ENCODE data around the gene SIN3A. TPM values are rescaled to one million over a fixed set of nuclear protein-coding genes. Genes with fewer than 3 reads are reported as not detected.

Gene SIN3A
- total RNA-seq, 1 experiment from 2014 or later = 91.8 TPM

DNA sequence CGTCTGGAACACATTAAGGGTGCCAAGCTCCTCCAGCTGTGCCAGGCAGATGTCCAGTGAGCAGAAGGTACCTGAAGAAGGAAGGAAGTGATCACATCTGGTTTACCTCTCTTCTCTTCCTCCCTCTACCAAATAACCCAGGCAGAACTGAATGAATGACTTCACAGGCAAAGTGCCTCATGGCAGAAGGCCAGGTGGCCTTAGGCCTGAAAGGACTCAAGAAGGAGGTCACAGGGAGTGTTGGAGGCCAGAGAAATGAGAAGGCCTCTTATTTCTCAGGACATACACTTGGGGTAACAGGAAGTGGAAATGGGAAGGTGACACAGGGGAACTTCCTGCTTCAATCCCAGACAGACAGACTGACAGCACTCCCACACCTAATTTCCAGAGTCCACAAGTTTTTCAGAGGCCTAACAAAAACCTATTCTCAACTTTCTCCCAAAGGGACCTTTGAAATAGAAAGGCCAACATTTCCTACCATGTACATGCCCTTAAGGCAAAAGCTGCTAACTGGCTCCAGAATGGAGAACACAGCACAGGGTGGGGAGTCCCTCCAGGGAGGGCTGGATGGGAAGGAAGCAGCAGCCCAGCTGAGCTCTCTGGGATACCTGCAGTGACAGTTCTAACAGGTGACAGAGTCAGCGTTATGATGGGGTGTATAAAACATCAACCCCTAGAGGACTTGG, 17.6 kb upstream of the SIN3A start:
- Histone ChIP-seq H3K27me3 (ENCODE audit: insufficient read depth, low read depth) (no peaks in the 10 kb centered on the region), H3K79me2 (ENCODE audit: low read depth) (no peaks in the 10 kb centered on the region), H3K27ac (no peak overlapping the region), H4K20me1 (ENCODE audit: insufficient read depth) (no peaks in the 10 kb centered on the region), H3K9me2 (ENCODE audit: insufficient read depth) (no peaks in the 10 kb centered on the region), H3K4me1 (replicated peaks; ENCODE audit: insufficient read depth) (no peaks in the 10 kb centered on the region), H3F3A (ENCODE audit: insufficient read depth, low read depth) (no peaks in the 10 kb centered on the region; the same call in 1 of the 2 replicates), H3K4me2 (no peak overlapping the region), H3K4me3 (no peak overlapping the region), H3K9me3 (ENCODE audit: insufficient read depth, low read depth) (no peaks in the 10 kb centered on the region), H3K36me3 (ENCODE audit: low read depth) (no peaks in the 10 kb centered on the region; the same call in 1 of the 2 replicates), H2AFZ (no peak overlapping the region)
- intact Hi-C loops (cut with micrococcal nuclease; ENCODE audit: unreplicated experiment) = no loop called here
- BruUV-seq (replicated peaks) = no TSS peak
- ChIA-PET POLR2A (ENCODE audit: unreplicated experiment) (no interaction called here), CTCF (no interaction called here)
- no peak for DNase-seq
- no peak for TF ChIP-seq EZH2 (IDR thresholded peaks at IDR 0.05; ENCODE audit: low read depth)
- TF ChIP-seq CTCF (conservative IDR thresholded peaks at IDR 0.05) = no peak

DNA sequence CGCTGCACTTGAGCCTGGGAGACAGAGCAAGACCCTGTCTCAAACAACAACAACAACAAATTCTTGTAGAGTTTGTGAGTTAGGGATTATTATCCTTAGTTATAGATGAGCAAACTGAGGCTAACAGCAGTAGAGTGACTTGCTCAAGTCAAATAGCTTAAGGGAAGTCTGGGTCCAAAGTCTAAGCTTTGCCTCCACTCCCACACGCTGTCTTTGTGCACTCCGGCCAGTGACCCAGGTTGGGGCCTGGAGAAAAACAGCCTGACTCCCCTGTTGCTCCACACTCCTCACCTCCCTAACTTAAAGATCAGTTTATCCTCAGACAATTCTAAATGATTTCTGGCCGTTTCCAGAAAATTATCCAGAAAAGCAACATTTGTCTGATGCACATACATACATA, 9.2 kb upstream of the SIN3A start:
- intact Hi-C loops (cut with micrococcal nuclease; ENCODE audit: unreplicated experiment) = no loop called here
- Histone ChIP-seq H3K27me3 (ENCODE audit: insufficient read depth, low read depth) (no peaks in the 10 kb centered on the region), H4K20me1 (ENCODE audit: insufficient read depth) (no peaks in the 10 kb centered on the region), H3K4me3 (no peak overlapping the region), H2AFZ (no peak overlapping the region), H3K9me3 (ENCODE audit: insufficient read depth, low read depth) (no peaks in the 10 kb centered on the region), H3K4me2 (no peak overlapping the region), H3K27ac (no peak overlapping the region), H3K9me2 (ENCODE audit: insufficient read depth) (no peaks in the 10 kb centered on the region), H3K79me2 (ENCODE audit: low read depth) (no peaks in the 10 kb centered on the region), H3K4me1 (replicated peaks; ENCODE audit: insufficient read depth) (peaks cover 11% of the 10 kb centered on the region), H3F3A (ENCODE audit: insufficient read depth, low read depth) (peaks cover 20% of the 10 kb centered on the region; the same call in 1 of the 2 replicates), H3K36me3 (ENCODE audit: low read depth) (no peaks in the 10 kb centered on the region)
- BruUV-seq (replicated peaks) = no TSS peak
- CTCF ChIA-PET = no interaction called here
- TF ChIP-seq CTCF (conservative IDR thresholded peaks at IDR 0.05) (no peak), EZH2 (IDR thresholded peaks at IDR 0.05; ENCODE audit: low read depth) (no peak)
- DNase-seq = no peak
- POLR2A ChIA-PET (ENCODE audit: unreplicated experiment) = no interaction called here

DNA sequence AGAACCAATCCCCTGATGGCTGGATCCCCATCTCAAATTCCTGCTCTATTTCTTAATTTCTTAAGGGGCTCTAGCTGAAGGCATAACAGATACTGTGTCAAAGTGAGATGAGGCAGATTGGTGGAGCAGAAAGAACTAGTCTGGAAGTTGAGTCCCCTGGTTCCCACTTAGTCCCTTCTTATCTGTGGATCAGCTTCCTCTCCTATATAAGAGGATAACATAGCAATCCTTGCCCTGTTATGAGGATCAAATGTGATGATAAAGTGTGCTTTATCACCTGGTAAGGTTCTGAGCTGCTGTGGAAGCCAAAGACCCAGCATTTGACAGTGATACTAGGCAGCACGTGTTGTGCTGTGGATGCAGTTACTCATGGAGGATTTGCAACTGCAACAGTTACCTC, 8.1 kb upstream of the SIN3A start:
- BruUV-seq (replicated peaks) = no TSS peak
- peaks cover 11% of the 10 kb centered on the region for H3K4me1 ChIP-seq (replicated peaks; ENCODE audit: insufficient read depth)
- H3K27ac ChIP-seq = no peak overlapping the region
- H3F3A ChIP-seq (ENCODE audit: insufficient read depth, low read depth) = peaks cover 20% of the 10 kb centered on the region; the same call in 1 of the 2 replicates
- H2AFZ ChIP-seq = no peak overlapping the region
- H3K79me2 ChIP-seq (ENCODE audit: low read depth) = no peaks in the 10 kb centered on the region
- no peaks in the 10 kb centered on the region for H3K36me3 ChIP-seq (ENCODE audit: low read depth)
- no peaks in the 10 kb centered on the region for H3K27me3 ChIP-seq (ENCODE audit: insufficient read depth, low read depth)
- H3K9me2 ChIP-seq (ENCODE audit: insufficient read depth) = no peaks in the 10 kb centered on the region
- intact Hi-C loops (cut with micrococcal nuclease; ENCODE audit: unreplicated experiment) = no loop called here
- ChIA-PET POLR2A (ENCODE audit: unreplicated experiment) (no interaction called here), CTCF (no interaction called here)
- H4K20me1 ChIP-seq (ENCODE audit: insufficient read depth) = no peaks in the 10 kb centered on the region
- H3K4me2 ChIP-seq = no peak overlapping the region
- TF ChIP-seq CTCF (conservative IDR thresholded peaks at IDR 0.05) (no peak), EZH2 (IDR thresholded peaks at IDR 0.05; ENCODE audit: low read depth) (no peak)
- H3K9me3 ChIP-seq (ENCODE audit: insufficient read depth, low read depth) = no peaks in the 10 kb centered on the region
- DNase-seq = no peak
- no peak overlapping the region for H3K4me3 ChIP-seq

Data from PC-9 (cell line).